ENCODE measurements around the gene FAM227B.

DNA sequence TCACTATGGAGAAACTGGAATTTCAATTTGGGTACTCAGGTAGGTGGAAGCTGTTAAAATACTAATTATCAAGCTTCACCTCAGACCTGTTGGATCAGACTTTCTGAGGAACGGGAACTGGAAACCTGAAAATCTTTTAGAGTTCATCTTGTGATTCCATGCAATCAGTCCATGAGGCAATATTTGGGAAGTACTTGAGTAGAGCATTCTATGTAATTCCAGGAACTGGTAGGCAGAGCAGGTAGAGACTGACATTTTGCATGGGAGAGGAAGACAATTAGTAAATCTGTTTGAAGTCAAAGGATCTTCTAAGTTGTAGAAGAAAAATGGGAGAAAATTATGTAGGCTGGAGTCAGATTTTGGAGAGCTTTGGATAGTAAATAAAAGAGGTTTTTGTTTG is 154.5 kb downstream of the FAM227B start:
- TF ChIP-seq, protein P1, sequence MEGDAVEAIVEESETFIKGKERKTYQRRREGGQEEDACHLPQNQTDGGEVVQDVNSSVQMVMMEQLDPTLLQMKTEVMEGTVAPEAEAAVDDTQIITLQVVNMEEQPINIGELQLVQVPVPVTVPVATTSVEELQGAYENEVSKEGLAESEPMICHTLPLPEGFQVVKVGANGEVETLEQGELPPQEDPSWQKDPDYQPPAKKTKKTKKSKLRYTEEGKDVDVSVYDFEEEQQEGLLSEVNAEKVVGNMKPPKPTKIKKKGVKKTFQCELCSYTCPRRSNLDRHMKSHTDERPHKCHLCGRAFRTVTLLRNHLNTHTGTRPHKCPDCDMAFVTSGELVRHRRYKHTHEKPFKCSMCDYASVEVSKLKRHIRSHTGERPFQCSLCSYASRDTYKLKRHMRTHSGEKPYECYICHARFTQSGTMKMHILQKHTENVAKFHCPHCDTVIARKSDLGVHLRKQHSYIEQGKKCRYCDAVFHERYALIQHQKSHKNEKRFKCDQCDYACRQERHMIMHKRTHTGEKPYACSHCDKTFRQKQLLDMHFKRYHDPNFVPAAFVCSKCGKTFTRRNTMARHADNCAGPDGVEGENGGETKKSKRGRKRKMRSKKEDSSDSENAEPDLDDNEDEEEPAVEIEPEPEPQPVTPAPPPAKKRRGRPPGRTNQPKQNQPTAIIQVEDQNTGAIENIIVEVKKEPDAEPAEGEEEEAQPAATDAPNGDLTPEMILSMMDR (optimal IDR thresholded peaks at IDR 0.05 in 1 of 3, IDR thresholded peaks at IDR 0.05 in 1 of 3, conservative IDR thresholded peaks at IDR 0.05 in 1 of 3; ENCODE audit: extremely low read depth in 1 of 3, insufficient read depth in 2 of 3, low read length in 3 of 3) = no peak
- TF ChIP-seq EZH2 (IDR thresholded peaks at IDR 0.05; ENCODE audit: low read length) = no peak
